Activated naive CD4-positive, alpha-beta T cell treated with anti-CD3 and anti-CD28 coated beads, Interleukin-2, amount 50 U/mL, for 72 hours (primary cell): ENCODE data around the gene SDC1. TPM values are rescaled to one million over a fixed set of nuclear protein-coding genes. Genes with fewer than 3 reads are reported as not detected.

ENCODE experiments used
- ATAC-seq, 2 donors: fragments of 150-1000 bp; cut with Tn5 transposase; 2 replicates each; pipeline ENCODE4 v1.10.0; 2021; ENCODE audit warnings: mild to moderate bottlenecking in 2 of 2, moderate library complexity in 2 of 2
- DNase-seq, 2 donors: peaks; one replicate each; pipeline ENCODE4 v3.0.0; 2021 to 2022; ENCODE audit warnings: low spot score in 2 of 2
- H3K27ac Mint-ChIP-seq, 2 donors: one replicate each; pipeline ENCODE4 v1.8.0; 2022; ENCODE audit warnings: mild to moderate bottlenecking in 2 of 2, mixed read lengths in 2 of 2
- H3K36me3 Mint-ChIP-seq, 2 donors: one replicate each; pipeline ENCODE4 v1.8.0; 2022; ENCODE audit warnings: mixed read lengths in 2 of 2
- H3K9me3 Mint-ChIP-seq, 2 donors: one replicate each; pipeline ENCODE4 v1.8.0; 2022; ENCODE audit warnings: mixed read lengths in 2 of 2
- total RNA-seq, 2 donors: library from RNA; stranded (reverse); gene quantifications; one replicate each; pipeline ENCODE4 v1.2.3, GENCODE V29; 2022

The SDC1 gene
- total RNA-seq, 2 donors from 2014 or later: 0.11 to 0.41 TPM

GRCh38 chr2:20157193-20157891 is 67.6 kb downstream of the SDC1 start:
- ATAC-seq (no peak), DNase-seq (no peak)
- Mint-ChIP-seq H3K9me3 (peaks cover 0 to 4% of the 10 kb centered on the region in 2 donors), H3K36me3 (no peaks in the 10 kb centered on the region), H3K27ac (no peak overlapping the region)

- Mint-ChIP-seq H3K27ac (no peak overlapping the region), H3K9me3 (peaks cover 0 to 4% of the 10 kb centered on the region in 2 donors), H3K36me3 (no peaks in the 10 kb centered on the region)
- DNase-seq (no peak), ATAC-seq (no peak)
Observed at GRCh38 chr2:20156836-20157192, 68.1 kb downstream of the SDC1 start.

GRCh38 chr2:20156076-20156759 is 68.7 kb downstream of the SDC1 start:
- Mint-ChIP-seq H3K9me3 (peaks cover 0 to 4% of the 10 kb centered on the region in 2 donors), H3K36me3 (no peaks in the 10 kb centered on the region), H3K27ac (no peak overlapping the region)
- DNase-seq (no peak), ATAC-seq (no peak)

- Mint-ChIP-seq H3K27ac (no peak overlapping the region), H3K36me3 (no peaks in the 10 kb centered on the region), H3K9me3 (no peaks in the 10 kb centered on the region)
- ATAC-seq (no peak), DNase-seq (no peak)
Observed at GRCh38 chr2:20153131-20153851, 71.6 kb downstream of the SDC1 start.

- H3K27ac Mint-ChIP-seq: no peak overlapping the region
- no peak for ATAC-seq
- H3K36me3 Mint-ChIP-seq: no peaks in the 10 kb centered on the region
Observed at GRCh38 chr2:20150806-20151571, 73.9 kb downstream of the SDC1 start.

More at GRCh38 chr2:20150806-20151571, 73.9 kb downstream of the SDC1 start:
- no peak for DNase-seq
- no peaks in the 10 kb centered on the region for H3K9me3 Mint-ChIP-seq

Other genes starting within 250 kb of the SDC1 start
- 1 to 10 TPM; 3.4 to 8.9 TPM for gene WDR35, start 235.0 kb downstream of the SDC1 start, total RNA-seq
- not detected for gene MATN3, start 212.5 kb downstream of the SDC1 start, total RNA-seq
- 10 to 100 TPM; 20.4 to 26.9 TPM for gene LAPTM4A, start 173.5 kb downstream of the SDC1 start, total RNA-seq
- gene PUM2, start 125.7 kb upstream of the SDC1 start, total RNA-seq: 100 to 1,000 TPM in 1 of 2 donors, 10 to 100 TPM in 1; 99.0 to 111 TPM
- gene RHOB, start 221.9 kb upstream of the SDC1 start, total RNA-seq: 1 to 10 TPM; 5.9 to 7.1 TPM